PC-9 (cell line): ENCODE measurements around the gene MEF2C. TPM values are rescaled to one million over a fixed set of nuclear protein-coding genes. Genes with fewer than 3 reads are reported as not detected.

Experiments used
- BruUV-seq: library from RNA; stranded (reverse); fragments of 400-500 nt; replicated peaks from 2 replicates; lab custom pipeline; 2021; lab: Mats Ljungman, UMichigan
- CTCF ChIA-PET: fragments of 300-600 bp; sonication (Branson Sonifier 250); formaldehyde crosslinking; loops from one replicate; lab custom pipeline; 2022; ENCODE audit warnings: antibody characterized with exemption; lab: Charles Lee
- POLR2A ChIA-PET: fragments of 300-600 bp; sonication (Branson Sonifier 250); formaldehyde crosslinking; loops from one replicate; lab custom pipeline; 2022; ENCODE audit warnings: antibody characterized with exemption; ENCODE audit not compliant: unreplicated experiment; lab: Charles Lee
- DNase-seq, 2 experiments: peaks; one replicate each; pipeline versions ENCODE4 v3.0.0 to v3.0.0-alpha.2; 2015 to 2022; ENCODE audit warnings: mixed read lengths in 1 of 2
- H2AFZ ChIP-seq: fragments of 200-600 bp; sonication (generic); 2 replicates; pipeline ENCODE4 v1.8.1; 2017; ENCODE audit warnings: antibody characterized with exemption
- H3F3A ChIP-seq: fragments of 200-600 bp; sonication (generic); 2 replicates; pipeline ENCODE4 v1.8.1; 2017; ENCODE audit warnings: antibody characterized with exemption, mild to moderate bottlenecking, low read depth; ENCODE audit not compliant: insufficient read depth
- H3K27ac ChIP-seq: fragments of 200-600 bp; sonication (generic); 2 replicates; pipeline ENCODE4 v1.6.1; 2016; ENCODE audit warnings: mixed run types
- H3K27me3 ChIP-seq: fragments of 200-600 bp; sonication (generic); 2 replicates; pipeline ENCODE4 v1.6.1; 2016; ENCODE audit warnings: low read depth, mixed run types; ENCODE audit not compliant: insufficient read depth
- H3K36me3 ChIP-seq: fragments of 200-600 bp; sonication (generic); 2 replicates; pipeline ENCODE4 v1.6.1; 2016; ENCODE audit warnings: low read depth, mixed run types
- H3K4me1 ChIP-seq: fragments of 200-600 bp; sonication (generic); replicated peaks from 2 replicates; pipeline ENCODE4 v1.6.1; 2016; ENCODE audit warnings: mixed run types; ENCODE audit not compliant: insufficient read depth
- H3K4me2 ChIP-seq: fragments of 200-600 bp; sonication (generic); 2 replicates; pipeline ENCODE4 v1.6.1; 2017; ENCODE audit warnings: mixed run types
- H3K4me3 ChIP-seq: fragments of 200-600 bp; sonication (generic); 2 replicates; pipeline ENCODE4 v1.6.1; 2016; ENCODE audit warnings: mixed run types
- H3K79me2 ChIP-seq: fragments of 200-600 bp; sonication (generic); 2 replicates; pipeline ENCODE4 v1.6.1; 2017; ENCODE audit warnings: low read depth, mixed run types
- H3K9me2 ChIP-seq: fragments of 200-600 bp; sonication (generic); 2 replicates; pipeline ENCODE4 v1.8.1; 2017; ENCODE audit warnings: mild to moderate bottlenecking; ENCODE audit not compliant: insufficient read depth
- H3K9me3 ChIP-seq: fragments of 200-600 bp; sonication (generic); 2 replicates; pipeline ENCODE4 v1.8.1; 2016; ENCODE audit warnings: low read depth; ENCODE audit not compliant: insufficient read depth
- H4K20me1 ChIP-seq: fragments of 200-600 bp; sonication (generic); 2 replicates; pipeline ENCODE4 v1.8.1; 2017; ENCODE audit not compliant: insufficient read depth
- CTCF ChIP-seq: fragments of 200-600 bp; sonication (generic); conservative IDR thresholded peaks from 2 replicates; pipeline ENCODE4 v1.6.1; 2017; ENCODE audit warnings: mixed run types, antibody characterized with exemption, mild to moderate bottlenecking, moderate library complexity
- EZH2 ChIP-seq: fragments of 200-600 bp; sonication (generic); IDR thresholded peaks from 2 replicates; pipeline ENCODE4 v1.8.0; 2017; ENCODE audit warnings: antibody characterized with exemption, low read depth
- intact Hi-C: fragments of 100-400 bp; cut with micrococcal nuclease; formaldehyde crosslinking; loops from one replicate; pipeline ENCODE4 v1.10.0; 2022; ENCODE audit not compliant: unreplicated experiment
- total RNA-seq: library from RNA; stranded (reverse); gene quantifications from 2 replicates; pipeline ENCODE4 v1.2.3, GENCODE V29; 2021

MEF2C gene
- total RNA-seq, 1 experiment from 2014 or later: 2.5 TPM

- Histone ChIP-seq H3K4me3 (no peak overlapping the region), H3K27me3 (no peaks in the 10 kb centered on the region), H3K4me1 (no peaks in the 10 kb centered on the region), H3K27ac (no peak overlapping the region), H3K36me3 (no peaks in the 10 kb centered on the region), H3K9me2 (no peaks in the 10 kb centered on the region), H3K9me3 (no peaks in the 10 kb centered on the region), H3K79me2 (no peaks in the 10 kb centered on the region), H2AFZ (no peak overlapping the region), H4K20me1 (no peaks in the 10 kb centered on the region), H3F3A (no peaks in the 10 kb centered on the region), H3K4me2 (no peak overlapping the region)
- no TSS peak for BruUV-seq
- CTCF ChIA-PET: no interaction called here
- TF ChIP-seq CTCF (no peak), EZH2 (no peak)
- POLR2A ChIA-PET: no interaction called here
- no peak for DNase-seq
- intact Hi-C loops: no loop called here
Measured at GRCh38 chr5:88890070-88890781, 7.2 kb upstream of the MEF2C start.

GRCh38 chr5:88889189-88890069 lies 6.4 kb upstream of the MEF2C start:
- no peak for DNase-seq
- BruUV-seq: no TSS peak
- H3K27ac ChIP-seq: no peak overlapping the region
- H3K4me3 ChIP-seq: no peak overlapping the region
- H3K4me1 ChIP-seq: peaks cover 7% of the 10 kb centered on the region
- TF ChIP-seq EZH2 (no peak), CTCF (no peak)
- no peaks in the 10 kb centered on the region for H4K20me1 ChIP-seq
- no peaks in the 10 kb centered on the region for H3K9me2 ChIP-seq
- POLR2A ChIA-PET: no interaction called here
- CTCF ChIA-PET: no interaction called here
- no peaks in the 10 kb centered on the region for H3K36me3 ChIP-seq
- no peaks in the 10 kb centered on the region for H3K79me2 ChIP-seq
- no peak overlapping the region for H2AFZ ChIP-seq
- H3K4me2 ChIP-seq: no peak overlapping the region
- H3K9me3 ChIP-seq: no peaks in the 10 kb centered on the region
- H3K27me3 ChIP-seq: no peaks in the 10 kb centered on the region
- H3F3A ChIP-seq: no peaks in the 10 kb centered on the region
- intact Hi-C loops: no loop called here

- Histone ChIP-seq H4K20me1 (no peaks in the 10 kb centered on the region), H3K27me3 (no peaks in the 10 kb centered on the region), H3F3A (no peaks in the 10 kb centered on the region; the same call in 1 of the 2 replicates), H3K4me2 (no peak overlapping the region), H3K79me2 (no peaks in the 10 kb centered on the region), H3K36me3 (no peaks in the 10 kb centered on the region), H3K27ac (no peak overlapping the region), H3K9me3 (no peaks in the 10 kb centered on the region), H3K4me1 (peaks cover 7% of the 10 kb centered on the region), H3K9me2 (no peaks in the 10 kb centered on the region), H2AFZ (no peak overlapping the region), H3K4me3 (no peak overlapping the region)
- no peak for DNase-seq
- ChIA-PET POLR2A (no interaction called here), CTCF (no interaction called here)
- BruUV-seq: no TSS peak
- intact Hi-C loops: no loop called here
- no peak for TF ChIP-seq CTCF
- TF ChIP-seq EZH2: no peak
Measured at GRCh38 chr5:88888848-88889188, 5.8 kb upstream of the MEF2C start.
